CD4-positive, alpha-beta T cell treated with Interleukin-10 for 1 hour (primary cell): Measurements from ENCODE around the gene GNAS-AS1.

Experiments used
- DNase-seq: peaks from one replicate; pipeline ENCODE4 v3.0.0-alpha.2; 2020

GNAS-AS1 gene

DNA sequence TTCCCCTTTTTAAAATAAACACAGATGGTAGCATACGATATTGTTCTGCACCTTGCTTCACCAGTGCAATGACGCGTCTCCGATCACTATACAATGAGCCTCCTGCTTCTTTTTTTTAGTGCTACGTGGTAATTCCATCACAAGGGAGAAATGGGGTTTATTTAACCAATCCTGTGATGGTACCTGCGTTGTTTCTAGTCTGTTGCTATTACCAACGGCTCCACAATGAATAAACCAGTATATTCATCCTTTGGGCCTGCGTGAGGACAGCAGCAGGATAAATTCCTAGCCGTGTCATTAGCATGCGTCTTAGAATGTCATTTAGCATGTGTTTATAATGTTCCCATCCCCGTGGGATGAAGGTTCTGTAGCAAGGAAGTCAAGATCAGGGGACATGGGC is 42.9 kb downstream of the GNAS-AS1 start:
- no peak for DNase-seq

DNA sequence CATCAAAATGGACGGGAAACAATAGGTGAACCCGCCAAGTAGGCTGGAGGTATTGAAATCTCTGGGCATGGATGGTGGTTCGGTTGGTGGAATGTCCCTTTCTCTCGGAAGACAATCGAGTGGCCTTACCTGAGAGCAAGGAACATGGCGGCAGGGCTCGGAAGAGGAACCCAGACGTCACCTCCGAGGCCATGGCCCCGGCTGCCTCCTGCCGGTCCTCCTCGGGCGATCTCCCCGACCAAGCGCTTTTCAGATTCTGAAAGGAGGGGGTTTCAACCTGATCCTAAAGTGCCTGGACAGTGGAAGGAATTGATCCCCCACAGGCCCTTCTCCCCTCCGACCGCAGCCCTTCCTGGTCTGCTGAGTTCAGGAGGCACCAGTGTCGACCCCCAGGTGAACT is 47.2 kb downstream of the GNAS-AS1 start:
- DNase-seq, result no peak

DNA sequence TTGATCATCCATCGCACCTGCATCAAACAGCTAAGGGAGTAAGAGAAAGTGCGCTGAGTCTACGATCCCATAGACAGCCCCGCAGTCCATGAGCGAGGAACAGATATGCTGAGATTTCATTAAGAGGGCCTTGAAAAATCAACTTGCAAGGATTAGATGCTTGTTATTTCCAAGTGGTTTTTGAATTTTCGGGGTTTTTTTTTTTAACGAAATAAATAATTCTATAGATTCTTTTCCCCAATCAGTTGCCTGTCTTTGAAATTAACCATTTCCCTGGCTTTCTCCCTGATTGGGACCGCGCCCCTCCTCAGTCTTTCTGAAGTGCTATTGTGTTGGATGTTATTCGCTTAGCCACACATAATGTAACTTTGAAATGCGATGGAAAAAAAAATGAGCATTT is 48.6 kb downstream of the GNAS-AS1 start:
- no peak for DNase-seq

DNA sequence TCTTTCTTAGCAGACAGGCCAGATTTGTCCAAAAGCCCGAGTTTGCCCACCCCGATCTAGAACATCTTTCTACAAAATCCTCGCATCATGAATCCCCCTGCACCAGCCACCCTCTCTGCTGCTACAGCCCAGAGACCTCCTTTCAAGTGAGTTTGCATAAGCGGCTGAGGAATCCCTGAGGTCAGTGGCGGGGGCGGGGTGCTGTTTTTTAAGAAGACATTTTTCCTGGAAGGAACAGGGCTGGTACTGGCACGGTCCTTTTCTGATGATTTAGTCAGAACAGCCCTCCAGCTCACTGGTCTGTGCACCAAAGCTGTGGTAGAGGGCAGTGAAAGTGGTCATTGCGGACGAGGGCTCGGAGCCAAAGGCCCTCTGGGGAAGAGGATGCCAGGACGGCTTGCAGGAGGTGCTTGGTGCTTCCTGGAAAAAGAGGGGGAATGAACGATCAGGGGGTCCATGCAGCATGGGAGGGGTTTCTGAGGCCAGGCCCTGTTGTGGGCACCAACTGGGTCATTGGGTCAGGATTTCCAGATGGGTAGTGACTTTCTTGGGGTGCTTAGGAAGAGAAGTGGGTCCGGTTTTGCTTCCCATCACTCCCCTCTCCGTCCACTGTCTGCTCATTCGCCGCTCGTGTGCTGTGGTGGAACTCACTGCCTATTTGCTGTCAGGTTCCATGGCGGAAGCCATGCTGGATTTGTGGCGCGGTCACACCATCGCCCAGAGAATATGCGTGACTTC is 50.4 kb downstream of the GNAS-AS1 start:
- no peak for DNase-seq

DNA sequence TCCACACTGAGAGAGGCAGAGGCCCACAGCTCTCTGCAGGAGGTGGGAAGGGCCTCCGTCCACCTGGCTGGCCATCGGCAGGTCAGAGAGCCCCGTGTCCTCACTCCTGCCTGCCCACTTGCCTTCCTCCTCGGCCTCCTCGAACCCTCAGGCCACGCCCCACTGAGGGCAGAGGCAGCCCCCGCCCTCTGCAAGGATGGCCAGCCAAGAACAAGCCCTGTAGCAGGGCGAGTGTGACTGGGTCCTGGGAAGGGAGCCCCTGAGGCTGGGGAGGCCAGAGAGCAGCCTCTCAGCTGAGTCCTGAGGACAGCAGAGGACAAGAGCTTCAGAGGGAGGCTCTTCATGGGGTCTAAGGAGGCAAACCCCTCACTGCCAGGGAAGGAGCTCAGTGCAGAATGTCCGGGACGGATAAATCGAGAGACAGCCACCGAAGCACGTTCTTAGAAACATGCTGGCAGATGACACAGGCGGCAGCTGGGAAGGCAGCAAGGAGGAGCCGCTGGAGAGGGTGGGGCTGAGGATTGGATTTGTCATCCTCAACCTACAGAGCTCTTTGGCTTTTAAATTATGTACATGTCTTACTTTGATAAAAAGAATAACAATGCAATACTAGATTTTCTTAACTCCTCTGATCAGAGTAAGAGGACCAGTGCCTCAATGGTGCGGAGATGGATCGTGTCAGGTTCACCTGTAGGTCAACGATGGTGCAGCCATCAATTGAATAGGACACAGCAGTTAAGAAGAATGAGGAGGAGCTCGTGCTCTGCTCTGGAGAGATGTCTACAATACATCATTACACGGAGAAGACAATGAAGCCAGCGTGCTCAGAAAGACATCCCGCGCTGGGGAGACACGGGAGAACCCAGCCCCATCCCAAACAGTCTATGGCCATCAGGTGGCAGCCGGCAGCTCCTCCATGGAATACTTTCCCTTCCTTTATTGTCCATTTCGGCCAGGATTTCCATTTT is 53.0 kb downstream of the GNAS-AS1 start:
- DNase-seq, result no peak

DNA sequence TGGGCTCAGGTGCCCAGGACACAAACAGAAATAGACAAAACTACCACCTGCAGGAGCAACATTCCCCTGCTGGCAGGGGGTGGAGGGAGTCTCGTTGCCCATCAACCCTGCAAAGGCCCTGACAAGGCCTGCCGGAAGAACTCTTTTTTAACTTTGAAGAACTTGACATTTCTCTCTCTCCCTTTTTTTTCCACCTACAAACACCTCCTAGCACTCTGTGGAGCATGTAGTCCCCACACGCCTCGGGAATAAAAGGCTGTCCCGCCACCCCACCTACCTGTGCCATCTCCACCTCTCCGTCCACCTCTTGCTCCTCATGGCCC is 54.8 kb downstream of the GNAS-AS1 start:
- DNase-seq, result no peak

DNA sequence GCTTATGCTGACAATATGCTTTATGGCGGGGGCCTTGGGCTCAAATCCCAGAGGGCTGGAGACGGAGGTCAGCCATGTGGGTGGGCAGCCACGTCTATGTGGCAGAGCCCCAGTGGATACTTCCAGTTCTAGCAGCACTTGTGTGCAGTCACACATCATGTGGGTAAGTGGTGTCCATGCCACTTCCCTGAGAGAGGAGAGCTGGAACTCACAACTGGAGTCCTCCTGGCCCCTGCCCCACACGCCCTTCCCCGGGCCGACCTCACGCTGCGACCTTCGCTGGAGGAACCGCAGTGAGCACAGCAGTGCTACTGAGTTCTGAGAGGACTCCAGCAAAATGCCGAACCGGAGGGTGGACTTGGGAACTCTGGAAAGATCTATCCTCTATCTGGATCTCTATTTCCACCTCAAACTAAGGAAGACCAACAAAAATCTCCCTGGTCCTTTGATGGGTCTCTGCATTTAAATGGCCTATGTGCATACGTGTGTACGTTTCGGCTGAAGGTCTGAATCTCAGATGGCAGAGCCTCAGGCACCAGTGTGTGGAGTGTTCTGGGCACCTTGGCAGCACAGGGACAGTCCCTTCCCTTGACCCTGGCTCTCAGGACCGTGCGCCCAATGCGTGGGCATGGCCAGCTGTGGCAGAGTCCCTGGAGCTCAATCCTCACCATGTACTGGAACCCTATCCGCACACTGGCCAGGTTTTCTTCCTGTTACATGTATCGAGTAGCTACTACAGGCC is 55.4 kb downstream of the GNAS-AS1 start:
- DNase-seq, result no peak

DNA sequence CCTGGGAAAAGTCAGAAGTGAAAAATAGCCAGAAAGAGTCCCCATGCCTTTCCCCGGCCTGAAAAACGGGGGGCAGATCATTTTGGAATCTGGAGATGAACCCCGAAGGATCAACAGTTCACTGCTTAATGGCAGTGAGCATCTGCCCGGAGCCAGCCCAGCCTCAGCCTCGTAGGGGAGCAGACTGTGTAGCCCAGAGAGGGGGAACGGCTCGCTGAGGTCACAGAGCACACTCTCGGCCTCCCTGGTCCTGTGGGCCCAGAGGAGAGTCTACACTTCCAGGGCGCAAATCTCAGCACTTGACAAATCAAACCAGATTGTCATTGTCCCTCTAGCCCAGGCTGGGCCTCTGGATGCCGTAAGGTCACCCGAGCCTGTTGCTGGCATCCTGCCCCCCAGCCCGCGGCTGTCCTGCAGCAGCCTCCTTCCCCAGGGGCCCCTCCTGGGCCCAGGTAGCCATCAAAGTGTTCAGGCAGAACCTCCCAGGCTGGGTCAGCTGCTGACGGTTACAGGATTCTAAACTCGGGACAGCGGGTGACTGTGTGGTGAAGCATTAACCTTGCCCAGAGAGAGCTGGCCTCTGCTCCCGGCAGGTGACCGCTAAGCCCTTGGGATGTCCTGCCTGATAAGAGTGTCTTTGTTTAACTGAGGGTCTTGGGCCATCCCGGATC is 56.1 kb downstream of the GNAS-AS1 start:
- no peak for DNase-seq

DNA sequence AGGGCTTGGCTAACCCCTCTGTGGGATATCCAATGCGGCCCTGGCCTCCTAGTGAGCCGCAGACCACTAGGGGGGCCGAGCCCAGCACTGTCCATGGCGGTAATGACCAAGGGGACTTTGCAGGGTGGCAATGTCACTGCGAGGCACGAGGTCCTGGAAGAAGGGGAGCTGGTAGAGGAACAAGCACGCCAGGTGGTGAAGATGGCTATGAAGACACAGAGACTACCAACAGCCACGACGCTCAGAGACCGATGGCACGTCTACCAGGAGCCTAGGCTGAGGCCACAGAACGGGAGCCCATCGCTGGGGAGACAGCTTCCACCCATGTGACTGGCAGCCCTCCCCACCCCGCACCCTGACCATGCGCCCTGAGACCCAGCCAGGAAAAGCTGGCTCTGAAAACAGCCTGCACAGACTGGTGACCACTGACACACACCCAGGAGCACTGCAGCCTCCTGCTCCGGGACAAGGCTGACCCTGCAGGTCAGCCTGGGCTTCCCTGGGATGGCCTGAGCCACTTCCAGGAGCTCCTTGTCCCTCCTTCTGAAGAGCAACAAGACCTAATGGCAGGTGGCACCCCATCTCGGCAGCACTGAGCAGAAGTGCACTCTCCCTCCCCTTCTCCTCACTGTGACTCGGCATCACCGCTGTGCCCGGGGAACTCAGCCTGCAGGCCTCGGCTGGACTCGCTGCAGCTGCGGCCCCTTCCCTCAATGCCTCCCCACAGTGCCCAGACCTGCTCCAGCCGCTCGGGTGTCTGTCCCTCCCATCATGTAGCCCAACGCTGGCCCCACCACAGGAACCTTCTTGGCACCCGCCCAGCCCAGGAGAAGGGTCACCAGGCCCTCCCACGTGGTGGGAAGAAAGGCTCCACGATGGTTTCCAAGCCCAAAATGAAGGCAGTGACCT is 56.9 kb downstream of the GNAS-AS1 start:
- no peak for DNase-seq

DNA sequence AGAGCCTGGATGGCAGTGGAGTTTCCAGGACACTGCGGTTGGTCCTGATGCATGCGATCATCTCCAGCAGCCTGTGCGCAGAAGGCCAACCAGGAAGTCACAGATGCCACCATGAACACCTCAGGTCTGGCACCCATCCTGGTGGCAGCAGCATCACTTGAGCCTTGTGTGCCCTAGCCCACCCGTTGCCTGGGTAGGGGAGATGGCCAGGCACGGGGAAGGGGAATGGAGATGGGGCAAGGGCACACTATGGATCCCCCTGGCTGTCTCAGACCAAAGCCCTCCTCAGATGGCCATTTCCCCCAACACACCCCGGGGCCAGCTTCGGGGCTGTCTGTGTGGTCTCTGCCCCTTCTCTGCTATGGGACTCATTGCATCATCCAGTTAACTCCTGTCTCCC is 58.3 kb downstream of the GNAS-AS1 start:
- DNase-seq, result no peak

DNA sequence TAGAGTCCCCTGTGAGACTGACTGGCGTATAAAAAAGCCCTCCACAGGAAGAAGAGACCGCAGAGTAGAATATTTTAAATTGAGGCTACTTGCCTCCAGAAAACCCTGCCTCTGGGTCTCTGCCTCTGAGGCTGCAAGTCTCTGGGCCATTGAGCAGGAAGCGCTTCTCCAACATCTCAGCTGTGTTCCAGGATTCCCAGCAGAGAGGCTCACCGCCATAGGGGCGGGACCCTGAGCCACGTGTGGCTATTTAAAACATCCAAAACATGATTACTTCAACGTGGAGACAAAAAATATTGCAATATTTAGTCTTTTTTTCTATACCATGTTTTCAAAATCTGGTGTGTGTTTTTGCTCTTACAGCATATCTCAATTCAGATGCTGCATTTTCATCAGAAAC is 59.4 kb downstream of the GNAS-AS1 start:
- no peak for DNase-seq

DNA sequence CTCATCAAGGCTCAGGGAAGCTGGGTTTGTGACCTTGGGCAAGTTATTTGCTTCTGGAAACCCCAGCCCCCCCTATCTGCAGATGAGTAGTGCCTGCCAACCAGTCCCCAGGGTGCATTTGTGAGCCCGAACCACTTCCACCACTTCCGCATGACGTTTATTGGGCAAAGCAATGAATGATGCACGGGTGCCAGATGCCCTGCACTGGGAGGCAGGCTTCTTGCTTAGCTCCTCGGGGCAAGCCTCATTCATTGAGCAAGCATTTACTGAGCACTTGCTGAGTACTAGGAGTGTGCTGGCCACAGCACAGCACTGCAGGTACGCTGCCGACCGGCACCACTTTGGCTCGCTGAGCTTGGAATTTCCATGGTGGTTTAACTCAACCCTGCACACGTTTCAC is 60.2 kb downstream of the GNAS-AS1 start:
- DNase-seq, result no peak

DNA sequence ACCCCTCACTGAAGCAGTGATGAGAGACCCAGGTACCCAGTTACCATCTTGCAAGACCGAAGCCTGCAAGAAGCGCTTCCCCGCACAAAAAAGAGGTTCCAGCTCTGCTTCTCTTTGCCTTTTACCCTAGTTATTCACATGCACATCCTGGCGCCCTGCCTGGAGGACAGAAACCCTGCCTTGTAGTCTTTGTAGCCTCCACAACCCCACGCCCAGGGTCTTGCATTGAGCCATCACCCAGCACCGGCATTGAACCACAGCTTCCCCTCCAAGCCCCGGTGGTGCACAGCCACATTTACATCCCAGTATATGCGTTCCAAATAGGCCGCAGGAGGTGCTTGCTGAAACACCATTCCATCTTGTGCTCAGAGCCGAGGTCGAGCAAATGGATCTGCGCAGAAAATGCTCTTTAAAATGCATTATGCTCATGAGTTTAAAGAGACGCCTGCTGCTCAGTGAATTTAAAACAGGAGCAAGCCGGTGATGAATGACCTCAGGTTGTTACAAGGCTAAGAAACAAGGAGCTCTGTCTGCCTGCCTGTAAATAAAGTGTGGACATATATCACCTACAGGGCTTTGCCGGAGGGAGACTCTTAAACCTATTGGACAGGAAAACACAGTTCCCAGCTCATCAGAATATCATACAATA is 61.7 kb downstream of the GNAS-AS1 start:
- DNase-seq, result no peak

DNA sequence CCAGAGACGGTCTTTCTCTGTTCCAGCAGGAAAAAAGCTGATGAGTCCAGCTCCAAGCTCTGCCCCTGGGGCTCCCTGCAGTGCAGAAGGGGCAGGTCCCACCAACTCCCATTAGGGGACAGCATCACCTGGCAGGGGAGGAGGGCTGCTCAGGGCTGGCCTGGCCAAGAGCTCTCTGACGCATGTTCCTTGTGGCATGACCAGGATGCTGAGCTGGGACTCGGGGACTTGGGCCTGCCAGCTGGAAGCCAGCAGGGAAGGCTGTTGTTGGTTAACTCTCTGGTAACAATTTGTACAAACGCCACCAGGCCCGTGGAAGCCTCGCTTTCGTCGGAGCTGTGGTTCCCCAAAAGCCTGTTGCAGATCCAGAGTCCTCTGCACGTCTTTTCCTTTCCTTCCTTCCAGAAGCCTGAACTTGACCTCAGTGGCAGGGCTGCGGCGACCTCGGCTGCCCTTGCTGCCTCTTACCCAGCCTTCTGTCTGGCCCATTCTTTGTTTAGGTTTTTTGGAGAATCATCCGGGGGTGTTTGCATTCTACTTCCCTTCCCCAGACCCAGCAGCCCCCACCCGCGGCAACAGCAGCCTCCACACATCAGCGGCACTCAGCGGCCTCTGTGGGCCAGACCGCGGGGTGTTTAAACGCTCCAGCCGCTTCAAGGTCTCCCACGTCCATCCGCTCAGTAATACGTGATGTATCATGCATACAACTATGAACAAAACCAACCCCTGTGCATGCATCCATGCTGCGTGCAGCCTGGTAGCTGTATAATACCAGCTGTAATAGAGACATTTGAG is 63.3 kb downstream of the GNAS-AS1 start:
- DNase-seq, result no peak

DNA sequence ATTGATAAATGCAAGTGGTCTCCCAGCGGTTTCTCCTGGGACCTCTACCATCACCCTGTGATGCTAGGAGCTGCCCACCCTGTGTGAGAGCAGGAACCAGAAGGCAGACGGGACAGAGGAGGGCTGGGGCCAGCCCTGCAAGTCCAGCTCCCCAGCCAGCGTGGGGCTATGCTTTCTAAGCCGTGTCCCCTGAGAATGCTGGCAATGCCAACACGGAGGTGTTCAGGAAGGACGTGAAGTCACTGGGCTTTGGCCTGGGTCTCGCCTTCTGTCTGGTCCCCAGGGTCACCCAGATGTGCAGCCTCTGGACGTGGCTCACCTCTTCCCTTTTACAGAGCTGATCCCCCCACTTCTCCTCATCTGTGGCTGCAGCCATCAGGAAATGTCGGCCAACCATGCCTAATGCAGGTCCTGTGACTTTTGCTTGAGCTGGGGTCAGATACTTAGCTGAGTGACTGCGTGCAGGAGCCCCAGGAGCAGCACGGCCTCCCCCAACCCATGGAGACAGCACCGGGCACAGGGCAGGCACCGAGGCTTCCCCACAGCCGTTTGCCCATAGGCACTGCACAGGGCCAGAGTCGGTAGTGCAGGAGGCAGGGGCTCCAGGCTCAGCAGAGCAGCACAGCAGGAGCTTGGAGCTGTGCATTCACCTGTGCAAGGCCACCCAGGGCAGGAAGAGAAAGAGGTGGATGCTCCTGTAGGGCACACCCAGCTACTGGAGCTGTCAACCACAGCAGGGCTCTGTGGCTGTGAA is 66.2 kb downstream of the GNAS-AS1 start:
- no peak for DNase-seq

DNA sequence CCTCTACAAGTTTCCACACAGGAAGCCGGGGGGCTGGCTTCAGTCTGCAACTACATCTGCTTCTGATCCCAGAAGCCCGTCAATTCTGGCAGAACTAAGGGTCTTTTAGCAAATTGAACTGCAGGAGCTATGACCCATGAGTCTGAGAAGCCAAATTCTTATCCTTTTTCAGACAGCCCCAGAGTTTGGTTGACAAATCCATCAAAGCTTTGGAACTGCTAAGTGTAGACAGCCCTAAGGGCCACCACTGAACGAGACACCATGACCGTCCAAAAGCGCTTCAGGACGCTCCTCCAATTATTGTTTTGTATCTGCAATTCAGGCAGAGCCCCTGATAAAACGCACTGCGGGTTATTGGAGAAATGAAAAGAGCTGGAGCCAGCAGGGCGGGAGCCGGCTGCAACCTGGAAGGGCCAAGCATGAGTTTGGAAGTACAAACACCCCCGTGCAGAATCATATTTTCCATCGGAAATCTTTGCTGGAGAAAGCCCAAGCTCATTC is 67.1 kb downstream of the GNAS-AS1 start:
- no peak for DNase-seq

DNA sequence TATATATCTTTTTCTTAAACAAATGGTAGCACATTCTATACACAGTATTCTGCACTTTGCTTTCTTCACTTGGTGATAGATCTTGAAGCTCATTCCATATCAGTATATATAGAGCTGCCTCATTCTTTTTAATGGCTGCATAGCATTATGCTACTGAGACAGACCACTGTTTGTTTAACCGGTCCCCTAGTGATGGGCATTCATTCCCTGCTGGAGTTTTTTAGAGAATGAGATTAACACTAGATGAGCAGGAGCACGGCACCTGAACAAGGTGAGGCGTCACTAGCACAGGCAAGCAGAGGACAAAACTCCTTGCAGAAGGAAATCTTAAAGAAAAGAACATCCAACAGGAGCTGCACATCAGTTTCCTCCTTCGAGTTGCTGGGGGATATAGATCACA is 69.6 kb downstream of the GNAS-AS1 start:
- DNase-seq, result no peak

DNA sequence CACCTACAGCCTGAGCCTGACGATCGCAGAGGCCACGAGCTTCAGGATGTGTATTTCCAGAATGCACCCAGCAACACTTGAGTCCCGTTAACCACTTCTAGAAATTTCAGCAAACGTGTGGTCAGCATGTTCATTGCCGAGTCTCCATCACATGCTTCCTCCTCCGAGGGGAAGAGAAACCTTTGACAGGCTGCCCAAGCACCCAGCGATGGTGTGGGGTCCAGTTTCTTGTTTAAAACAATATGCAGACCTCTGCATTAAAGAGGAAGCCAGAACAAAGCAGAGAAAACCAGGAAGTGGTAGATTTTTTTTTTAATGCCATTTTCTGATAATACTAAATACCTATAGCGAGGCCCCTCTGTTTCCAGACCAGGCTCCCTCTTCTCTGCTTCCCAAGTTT is 71.9 kb downstream of the GNAS-AS1 start:
- no peak for DNase-seq

DNA sequence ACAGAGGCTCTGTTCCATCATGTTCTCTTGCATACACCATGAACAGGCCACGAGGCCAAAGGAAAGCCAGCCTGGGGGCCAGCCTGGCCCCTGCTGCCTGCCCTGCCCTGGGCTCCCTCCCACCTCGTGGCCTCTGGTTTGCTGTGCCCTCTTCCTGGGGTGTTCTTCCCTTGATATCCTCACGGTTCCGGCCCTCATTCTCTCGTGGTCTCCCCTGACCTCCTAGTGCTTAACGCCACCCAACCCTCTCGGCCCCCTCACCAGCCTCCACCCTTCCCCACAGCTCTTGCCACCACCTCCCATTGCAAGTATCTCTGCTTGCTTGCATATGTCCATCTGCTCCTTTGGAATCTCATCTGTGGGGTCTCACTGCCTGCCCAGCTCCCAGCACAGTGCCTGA is 73.0 kb downstream of the GNAS-AS1 start:
- no peak for DNase-seq

DNA sequence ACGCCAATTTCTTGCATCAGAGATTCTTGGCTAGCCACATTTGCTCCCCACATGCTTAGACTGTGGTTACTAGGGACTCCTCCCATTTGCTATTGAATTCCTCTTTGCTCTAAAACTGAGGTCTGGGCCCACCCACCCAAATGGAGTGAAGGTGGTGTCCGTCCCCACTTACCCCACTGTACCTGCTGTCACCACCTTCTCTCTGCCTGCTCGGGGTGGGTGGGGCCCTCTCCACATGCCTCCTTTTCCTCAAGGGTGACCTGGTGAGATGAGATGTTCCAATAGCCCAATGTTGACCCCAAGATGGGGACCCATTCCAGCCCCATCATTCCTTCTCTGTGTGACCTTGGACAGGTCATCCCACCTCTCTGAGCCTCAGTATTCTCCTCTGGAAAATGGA is 74.6 kb downstream of the GNAS-AS1 start:
- no peak for DNase-seq
